Putamen (tissue), 1 donor: Measurements from ENCODE around the gene ETS1.

Experiments
- DNase-seq: peaks from one replicate; pipeline ENCODE4 v3.0.0-alpha.2; 2016; ENCODE audit warnings: low spot score

Gene ETS1

DNA sequence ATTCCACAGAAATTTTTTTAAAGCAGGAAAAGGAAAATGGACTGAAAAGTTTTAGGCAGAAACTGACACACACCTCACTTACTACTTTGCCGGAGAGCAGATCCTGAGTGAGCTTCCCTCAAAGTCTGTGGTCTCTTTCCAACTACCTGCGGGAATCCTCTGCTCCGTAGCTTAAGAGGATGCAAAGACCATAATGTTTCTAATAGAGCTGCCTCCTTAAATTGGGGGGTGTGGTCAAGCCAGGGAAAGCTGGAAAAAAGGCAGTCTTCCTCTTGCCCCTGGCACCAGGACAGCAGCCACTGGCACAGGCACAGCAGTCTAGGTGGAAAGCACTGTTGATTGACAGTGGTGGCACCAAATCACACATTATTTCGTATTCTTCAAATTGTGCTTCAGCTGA lies at the start of gene ETS1:
ETS1 (minus strand) TSS at position 144 of the 400 bp plus-strand sequence. CDS start 14,428 bp downstream, outside the sequence.
- DNase-seq = no peak

GRCh38 chr11:128634395-128634794 lies 47.0 kb upstream of the ETS1 start:
- no peak for DNase-seq

DNA sequence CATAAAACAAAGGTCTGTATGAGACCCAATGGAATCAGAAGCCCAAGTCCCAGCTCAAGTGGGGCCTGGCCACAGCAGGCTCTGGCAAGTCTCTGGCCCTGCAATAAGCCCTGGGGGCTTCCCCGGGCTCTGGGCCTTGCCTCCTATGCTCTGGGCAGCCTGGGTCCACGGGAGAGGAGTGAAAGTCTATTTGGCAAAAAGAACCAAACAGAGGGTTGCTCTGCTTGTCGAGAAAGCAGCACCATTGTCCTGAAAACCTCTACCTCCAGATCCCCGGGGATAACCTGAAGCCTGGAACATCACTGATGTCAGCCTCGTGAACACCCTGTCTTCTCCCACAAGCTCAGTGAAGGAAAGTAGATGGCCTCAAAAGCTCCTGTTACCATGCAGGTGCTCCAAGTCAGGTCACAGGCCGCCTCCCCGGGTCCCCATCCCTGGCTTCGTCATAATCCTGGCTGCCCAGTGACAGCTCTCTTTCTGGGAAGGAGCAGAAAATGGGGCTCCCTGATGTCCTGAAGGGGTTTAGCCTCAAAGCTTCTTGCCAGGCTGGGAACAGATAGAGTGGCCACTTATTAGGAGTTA lies 46.1 kb upstream of the ETS1 start:
- no peak for DNase-seq

DNA sequence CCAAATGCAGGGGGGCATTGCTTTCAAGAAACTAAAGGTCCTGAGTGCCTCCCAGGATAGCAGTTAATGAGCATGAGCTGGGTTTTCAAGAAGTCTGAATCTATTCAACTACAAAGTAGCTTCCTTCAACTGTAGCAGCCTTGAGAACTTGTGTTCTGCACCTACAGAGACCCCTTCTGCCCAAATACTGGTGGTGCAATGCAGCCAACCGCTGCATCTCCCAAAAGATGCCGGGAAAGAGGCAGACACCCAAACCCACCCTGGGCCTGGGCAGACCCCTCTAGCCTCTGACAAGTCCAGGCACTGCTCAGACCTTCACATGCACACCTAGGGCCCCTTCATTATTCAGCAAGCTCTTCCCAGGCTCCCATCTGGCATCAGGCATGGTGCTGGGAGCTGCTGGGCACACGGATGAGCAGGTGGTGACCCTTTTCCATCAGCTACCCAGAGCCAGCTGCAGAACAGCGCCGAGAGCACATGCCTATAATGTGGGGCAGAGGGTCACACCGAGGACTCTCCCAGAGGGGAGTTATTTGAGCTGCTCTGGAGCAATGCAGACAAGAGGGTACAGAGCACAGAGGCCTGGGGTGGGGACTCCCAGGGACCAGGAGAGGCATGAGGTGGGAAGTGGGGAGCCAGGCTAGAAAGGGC lies 44.9 kb upstream of the ETS1 start:
- DNase-seq = no peak

- DNase-seq = peak; percentile 76
These were observed 43.2 kb upstream of the ETS1 start for GRCh38 chr11:128630367-128631230.

GRCh38 chr11:128629516-128630106 lies 42.3 kb upstream of the ETS1 start:
- no peak for DNase-seq

DNA sequence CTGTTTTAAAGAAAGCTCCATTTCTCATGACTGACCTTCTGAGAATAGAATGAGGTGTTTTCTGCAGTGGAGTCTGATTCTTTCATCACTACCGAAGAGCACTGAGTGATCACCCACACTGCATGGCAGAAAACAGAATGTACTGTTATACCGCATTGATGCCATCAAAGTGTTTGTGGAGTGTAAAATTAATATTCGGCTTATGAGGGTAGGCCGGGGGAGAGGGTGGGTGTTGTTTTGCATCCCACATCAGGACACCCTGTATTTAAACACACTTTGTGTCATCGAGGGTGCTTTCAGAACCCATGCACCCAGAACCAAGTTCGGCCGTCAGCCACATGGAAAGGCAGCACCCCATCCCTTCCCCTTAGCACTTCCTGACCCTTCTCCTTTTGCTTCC lies 41.3 kb upstream of the ETS1 start:
- no peak for DNase-seq

DNA sequence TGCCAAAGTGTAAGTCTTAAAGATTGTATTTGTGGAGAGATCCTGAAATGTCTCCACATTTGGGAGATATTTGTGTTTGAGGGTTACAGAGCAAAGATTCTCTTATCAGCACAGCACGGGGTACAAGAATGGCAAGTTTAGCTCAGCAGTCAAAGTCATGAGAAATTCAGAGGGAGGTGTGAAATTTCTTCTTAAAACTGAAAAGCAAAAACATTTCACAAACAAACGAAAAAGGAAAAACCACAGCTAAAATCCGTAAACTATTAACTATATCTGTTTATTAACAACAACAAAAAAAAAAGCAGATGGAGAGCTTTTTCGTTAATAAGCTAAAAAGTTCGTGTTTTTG lies 40.9 kb upstream of the ETS1 start:
- DNase-seq = no peak

- no peak for DNase-seq
These were observed 40.4 kb upstream of the ETS1 start for GRCh38 chr11:128627666-128628324.

DNA sequence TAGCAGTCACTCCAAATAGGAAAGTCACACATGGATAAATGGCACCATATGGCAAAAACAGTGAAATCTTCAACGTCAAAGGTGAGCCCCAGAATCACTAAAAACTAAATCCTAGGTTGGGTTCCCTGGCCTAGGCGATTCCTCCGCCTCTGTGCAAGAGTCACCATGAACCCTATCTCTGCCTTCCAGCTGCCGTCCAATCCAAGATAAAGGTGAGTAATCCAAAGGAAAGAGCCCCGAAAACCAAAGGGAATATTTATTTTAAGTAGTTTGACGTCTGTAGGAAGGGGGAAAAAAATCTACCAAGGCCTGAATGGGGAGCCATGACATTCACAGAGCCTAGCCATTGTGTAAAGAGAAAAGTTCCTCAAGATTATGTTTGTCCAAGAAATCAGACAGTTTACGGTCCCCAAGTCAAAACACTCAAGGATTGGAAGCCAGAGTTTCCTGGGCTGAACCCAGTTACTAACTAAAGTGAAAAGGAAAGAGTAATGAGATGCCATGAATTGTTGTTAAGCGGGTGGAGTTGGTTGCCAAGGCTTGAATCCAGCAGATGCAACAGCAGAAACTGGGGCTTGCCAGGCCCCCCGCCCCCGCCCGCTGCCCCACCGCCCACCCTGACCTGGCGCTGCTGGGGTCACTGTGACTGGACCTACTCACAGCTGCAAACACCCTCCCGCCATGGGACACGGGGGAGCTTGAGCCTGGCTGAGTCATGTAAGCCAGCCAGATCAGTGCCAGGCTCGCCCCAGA lies 39.7 kb upstream of the ETS1 start:
- DNase-seq = no peak

GRCh38 chr11:128625746-128626145 lies 38.4 kb upstream of the ETS1 start:
- no peak for DNase-seq

DNA sequence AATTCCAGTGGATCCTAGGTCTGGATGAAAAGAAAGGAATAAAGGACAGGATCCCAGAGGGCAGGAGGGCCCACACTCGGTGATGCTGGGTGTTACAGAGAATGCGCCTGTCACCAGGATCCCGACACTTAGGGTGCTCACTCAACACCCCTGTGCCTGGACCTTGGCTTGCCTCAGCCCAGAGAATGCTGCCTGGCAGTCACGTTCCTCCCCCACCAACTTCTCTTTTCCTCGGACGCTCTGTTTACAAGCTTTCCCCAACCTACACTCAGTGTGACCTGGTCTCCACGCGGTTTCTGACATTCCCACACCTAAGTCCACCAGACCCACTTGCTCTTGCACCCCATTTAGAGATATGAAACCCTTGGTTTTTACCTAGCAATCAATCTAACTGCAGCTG lies 38.0 kb upstream of the ETS1 start:
- no peak for DNase-seq

GRCh38 chr11:128624269-128625175 lies 37.2 kb upstream of the ETS1 start:
- DNase-seq = no peak

DNA sequence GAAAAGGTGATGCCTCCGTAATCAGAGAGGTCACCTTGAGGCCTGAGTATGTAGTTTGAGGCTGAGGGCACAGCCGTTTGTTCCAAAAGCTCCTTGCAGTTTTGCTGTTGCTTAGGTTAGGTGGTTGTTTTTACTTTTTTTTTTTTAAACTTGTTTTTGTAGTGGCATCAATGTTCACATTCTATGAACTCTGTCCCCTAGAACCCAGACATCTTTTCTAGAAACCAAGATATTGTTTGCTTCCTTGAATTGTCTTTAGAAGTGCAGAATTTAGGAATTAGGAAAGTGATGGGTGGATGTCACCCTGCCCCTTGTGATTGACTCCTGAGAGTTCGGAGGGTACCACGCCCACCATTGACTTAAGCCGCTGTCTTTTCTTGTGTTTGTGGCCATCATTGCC lies 35.7 kb upstream of the ETS1 start:
- no peak for DNase-seq

GRCh38 chr11:128621601-128622501 lies 34.5 kb upstream of the ETS1 start:
- DNase-seq = no peak

DNA sequence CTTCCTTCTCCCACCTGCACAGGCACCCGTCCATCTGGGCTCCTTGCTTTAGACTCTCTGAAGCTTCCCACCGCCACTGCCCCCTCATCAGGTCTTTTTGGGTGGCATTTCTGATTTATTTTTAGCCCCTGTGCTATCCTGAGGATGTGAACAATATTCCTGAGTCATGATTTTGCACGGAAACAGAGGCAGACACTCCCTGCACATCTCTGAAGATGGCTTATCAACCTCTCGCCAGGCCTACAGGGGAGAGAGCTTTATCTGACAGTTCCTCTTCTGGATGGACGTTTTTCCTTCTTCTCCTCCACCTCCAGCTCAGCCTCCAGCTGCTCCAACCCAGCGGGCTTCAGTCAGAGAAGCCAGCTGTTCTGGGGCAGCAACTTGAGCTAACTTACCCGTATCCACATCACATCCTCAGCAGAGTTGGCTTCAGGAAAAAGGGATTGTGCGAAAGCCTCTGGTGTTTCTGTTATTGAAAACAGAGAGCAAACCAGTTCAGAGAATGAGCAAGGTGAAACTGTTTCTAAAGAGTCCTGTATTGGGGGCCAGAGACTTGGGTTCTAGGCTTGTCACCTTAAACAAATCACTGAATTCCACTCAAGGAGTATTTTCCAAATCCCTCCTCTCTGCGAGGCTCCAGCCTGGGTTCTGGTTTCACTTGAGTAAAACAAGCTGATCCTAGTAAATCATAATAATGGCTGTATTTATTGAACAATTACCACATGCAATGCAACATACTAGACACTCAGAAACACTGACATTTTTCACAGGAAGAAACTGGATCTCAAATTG lies 33.1 kb upstream of the ETS1 start:
- no peak for DNase-seq

DNA sequence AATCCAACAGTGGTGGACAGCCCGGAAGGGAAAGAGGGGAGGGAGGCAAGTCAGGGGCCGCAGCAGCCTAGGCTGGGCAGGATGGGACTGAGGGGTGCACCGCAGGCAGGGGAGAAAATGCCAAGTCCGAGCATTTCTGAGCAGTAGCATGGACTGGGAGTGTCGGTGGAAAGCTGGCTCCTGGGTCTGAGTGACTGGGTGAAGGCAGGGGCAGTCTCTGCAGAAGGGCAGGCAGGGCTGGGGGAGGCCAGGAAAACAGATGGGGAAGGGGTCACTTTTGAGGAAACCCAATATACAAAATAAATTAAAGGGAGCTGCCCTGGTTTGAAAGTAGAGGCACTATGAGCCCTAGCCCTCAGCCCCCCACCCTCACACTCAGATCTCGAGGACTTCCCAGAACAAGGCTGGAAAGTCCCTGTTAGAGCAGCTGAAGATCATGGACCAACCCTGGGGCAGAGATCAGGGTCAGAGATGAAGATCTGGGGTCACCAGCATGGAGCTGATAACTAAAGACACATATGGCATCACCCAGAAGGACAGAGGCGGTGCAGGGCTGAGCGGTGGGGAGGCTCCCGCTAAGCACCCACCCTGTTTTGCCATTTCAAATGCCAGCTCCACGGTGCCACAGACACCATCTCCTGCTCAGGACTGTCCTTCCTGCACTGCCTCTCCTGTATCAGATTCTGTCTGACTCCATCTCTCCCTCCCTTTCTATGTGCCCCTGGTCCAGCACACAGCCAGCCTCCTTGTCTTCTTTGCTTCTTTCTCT lies 32.4 kb upstream of the ETS1 start:
- DNase-seq = no peak

DNA sequence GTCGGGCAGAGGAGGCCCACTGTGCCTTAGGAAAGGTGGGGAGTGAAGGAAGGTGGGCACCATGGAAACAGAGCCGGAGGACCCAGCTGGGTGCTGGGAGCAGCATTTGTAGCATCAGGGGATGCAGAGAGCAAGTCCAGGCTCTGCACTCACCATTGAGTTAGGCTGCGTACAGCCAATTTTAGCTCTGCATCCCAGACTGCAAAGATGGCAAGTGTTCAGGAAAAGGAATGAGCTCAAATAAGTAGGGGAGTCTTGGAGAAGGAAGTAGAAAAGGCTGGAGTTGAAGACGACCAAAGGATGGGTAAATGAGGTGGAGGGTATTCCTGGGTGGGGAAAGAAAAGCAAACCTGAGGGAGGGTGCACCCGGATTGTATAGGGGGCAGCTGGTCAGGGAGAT lies 31.6 kb upstream of the ETS1 start:
- DNase-seq = no peak
